GM19193 (cell line): ENCODE data around the gene ADCY5.

ENCODE experiments used
- POLR2A ChIP-seq: IDR thresholded peaks from 4 replicates; pipeline ENCODE4 v1.6.1; 2011; ENCODE audit not compliant: insufficient read depth, insufficient read length; ENCODE audit errors: extremely low read depth

The ADCY5 gene

GRCh38 chr3:123289391-123290106 is 159.3 kb downstream of the ADCY5 start:
- TF ChIP-seq POLR2A, result no peak

- TF ChIP-seq POLR2A, result no peak
Observed at GRCh38 chr3:123287962-123288302, 161.0 kb downstream of the ADCY5 start.

GRCh38 chr3:123287051-123287961 is 161.6 kb downstream of the ADCY5 start:
- no peak for TF ChIP-seq POLR2A

GRCh38 chr3:123286308-123287023 is 162.4 kb downstream of the ADCY5 start:
- TF ChIP-seq POLR2A, result no peak

GRCh38 chr3:123285931-123286307 is 163.0 kb downstream of the ADCY5 start:
- TF ChIP-seq POLR2A, result no peak

- TF ChIP-seq POLR2A, result no peak
Observed at GRCh38 chr3:123285479-123285878, 163.4 kb downstream of the ADCY5 start.

GRCh38 chr3:123285066-123285465 is 163.8 kb downstream of the ADCY5 start:
- TF ChIP-seq POLR2A, result no peak

- TF ChIP-seq POLR2A, result no peak
Observed at GRCh38 chr3:123284399-123285010, 164.4 kb downstream of the ADCY5 start.

GRCh38 chr3:123283657-123284398 is 165.1 kb downstream of the ADCY5 start:
- no peak for TF ChIP-seq POLR2A

- no peak for TF ChIP-seq POLR2A
Observed at GRCh38 chr3:123283074-123283473, 165.8 kb downstream of the ADCY5 start.

GRCh38 chr3:123282461-123282860 is 166.4 kb downstream of the ADCY5 start:
- no peak for TF ChIP-seq POLR2A

GRCh38 chr3:123281929-123282328 is 167.0 kb downstream of the ADCY5 start:
- TF ChIP-seq POLR2A, result no peak

- no peak for TF ChIP-seq POLR2A
Observed at GRCh38 chr3:123281406-123281805, 167.5 kb downstream of the ADCY5 start.

- no peak for TF ChIP-seq POLR2A
Observed at GRCh38 chr3:123279121-123279520, 169.8 kb downstream of the ADCY5 start.
